ENCODE results near the gene SLX4. TPM values are rescaled to one million over a fixed set of nuclear protein-coding genes. Genes with fewer than 3 reads are reported as not detected.

SLX4 gene
- total and polyA plus RNA-seq, 2 donors (not counting 3 experiments of a cell fraction or from before 2014, with no cell fraction given) = 2.9 to 8.9 TPM

GRCh38 chr16:3596101-3596861 is 15.1 kb downstream of the SLX4 start:
- TF ChIP-seq, protein P1, sequence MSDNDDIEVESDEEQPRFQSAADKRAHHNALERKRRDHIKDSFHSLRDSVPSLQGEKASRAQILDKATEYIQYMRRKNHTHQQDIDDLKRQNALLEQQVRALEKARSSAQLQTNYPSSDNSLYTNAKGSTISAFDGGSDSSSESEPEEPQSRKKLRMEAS (IDR thresholded peaks at IDR 0.05; ENCODE audit: insufficient read depth, insufficient read length) = no peak
- TF ChIP-seq FOS (IDR thresholded peaks at IDR 0.05; ENCODE audit: borderline replicate concordance, insufficient read depth, low read length) (no peak), EZH2 (IDR thresholded peaks at IDR 0.05; ENCODE audit: borderline replicate concordance, low read depth, low read length, severe bottlenecking) (no peak)
- H3K36me3 ChIP-seq (ENCODE audit: control insufficient read depth in 2 of 2, extremely low read depth in 1 of 2, insufficient read depth in 2 of 2, low read length in 2 of 2) = no peaks in the 10 kb centered on the region
- BruUV-seq (replicated peaks) = no TSS peak
- H3K9me3 ChIP-seq (replicated peaks; ENCODE audit: control insufficient read depth, insufficient read depth, low read length) = no peaks in the 10 kb centered on the region
- DNase-seq (ENCODE audit: low read depth, low spot score) = no peak
- no peaks in the 10 kb centered on the region for H3K79me2 ChIP-seq (ENCODE audit: control insufficient read depth, insufficient read depth, low read length)
- H3K9me1 ChIP-seq (replicated peaks; ENCODE audit: control insufficient read depth, extremely low read depth, insufficient read depth, low read length) = no peaks in the 10 kb centered on the region
- H2AFZ ChIP-seq (ENCODE audit: low read depth, low read length) = no peak overlapping the region
- intact Hi-C loops (cut with micrococcal nuclease) = no loop called here
- no peak overlapping the region for H3K27ac ChIP-seq (ENCODE audit: insufficient read depth, low read depth, low read length)
- ChIA-PET CTCF (no interaction called here), POLR2A (no interaction called here)
- no peak overlapping the region for H3K4me3 ChIP-seq (replicated peaks in 1 of 3; ENCODE audit: insufficient read depth in 1 of 3, low read depth in 1 of 3, low read length in 3 of 3)
- H3K9ac ChIP-seq (replicated peaks; ENCODE audit: extremely low read depth, insufficient read depth, low read length) = no peak overlapping the region
- H3K4me2 ChIP-seq (ENCODE audit: insufficient read depth, low read length) = no peak overlapping the region
- H4K20me1 ChIP-seq (replicated peaks; ENCODE audit: control insufficient read depth, extremely low read depth, insufficient read depth, low read length) = no peaks in the 10 kb centered on the region
- no peaks in the 10 kb centered on the region for H3K27me3 ChIP-seq (ENCODE audit: control insufficient read depth in 2 of 2, insufficient read depth in 2 of 2, low read length in 2 of 2)
- FAIRE-seq = no peak
- H3K4me1 ChIP-seq (ENCODE audit: control insufficient read depth, extremely low read depth, insufficient read depth, low read length) = no peaks in the 10 kb centered on the region
- dilution Hi-C loops (cut with MboI; ENCODE audit: extremely low pct_ligation_motif_present, low sequenced_read_pairs) = no loop called here

DNA sequence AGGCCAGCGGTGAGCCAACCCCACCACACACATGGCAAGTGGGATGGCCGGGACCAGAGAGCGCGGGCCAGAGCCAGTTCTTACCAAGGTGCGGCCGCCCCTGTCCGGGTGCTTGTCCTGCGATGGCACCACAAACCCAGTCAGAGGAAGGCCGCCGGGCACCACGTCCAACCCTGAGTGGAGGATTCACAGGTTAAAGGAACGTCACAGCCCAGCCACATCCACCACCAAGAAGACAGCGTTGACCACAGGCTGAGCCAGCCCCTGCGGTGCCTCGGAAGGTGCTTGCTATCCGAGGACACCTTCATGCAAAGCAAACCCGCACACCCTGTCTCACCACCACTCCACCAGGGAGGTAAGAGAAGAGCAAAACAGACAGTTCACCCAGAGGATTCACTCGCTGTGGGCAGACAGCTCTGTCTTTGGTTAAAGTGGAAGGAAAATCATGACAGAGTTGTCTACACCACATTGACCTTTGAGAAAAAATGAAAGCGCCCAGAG is 15.8 kb downstream of the SLX4 start:
- Histone ChIP-seq H3K27me3 (ENCODE audit: control insufficient read depth in 2 of 2, insufficient read depth in 2 of 2, low read length in 2 of 2) (no peaks in the 10 kb centered on the region), H3K9me1 (replicated peaks; ENCODE audit: control insufficient read depth, extremely low read depth, insufficient read depth, low read length) (no peaks in the 10 kb centered on the region), H2AFZ (ENCODE audit: low read depth, low read length) (no peak overlapping the region), H3K27ac (ENCODE audit: insufficient read depth, low read depth, low read length) (no peak overlapping the region), H3K9ac (replicated peaks; ENCODE audit: extremely low read depth, insufficient read depth, low read length) (no peak overlapping the region), H4K20me1 (replicated peaks; ENCODE audit: control insufficient read depth, extremely low read depth, insufficient read depth, low read length) (no peaks in the 10 kb centered on the region), H3K79me2 (ENCODE audit: control insufficient read depth, insufficient read depth, low read length) (no peaks in the 10 kb centered on the region), H3K36me3 (ENCODE audit: control insufficient read depth in 2 of 2, extremely low read depth in 1 of 2, insufficient read depth in 2 of 2, low read length in 2 of 2) (no peaks in the 10 kb centered on the region), H3K4me3 (replicated peaks in 1 of 3; ENCODE audit: insufficient read depth in 1 of 3, low read depth in 1 of 3, low read length in 3 of 3) (no peak overlapping the region), H3K4me1 (ENCODE audit: control insufficient read depth, extremely low read depth, insufficient read depth, low read length) (no peaks in the 10 kb centered on the region), H3K4me2 (ENCODE audit: insufficient read depth, low read length) (no peak overlapping the region), H3K9me3 (replicated peaks; ENCODE audit: control insufficient read depth, insufficient read depth, low read length) (no peaks in the 10 kb centered on the region)
- intact Hi-C loops (cut with micrococcal nuclease) (no loop called here), dilution Hi-C loops (cut with MboI; ENCODE audit: extremely low pct_ligation_motif_present, low sequenced_read_pairs) (no loop called here)
- FAIRE-seq = no peak
- BruUV-seq (replicated peaks) = no TSS peak
- no peak for DNase-seq (ENCODE audit: low read depth, low spot score)
- CTCF ChIA-PET = no interaction called here
- POLR2A ChIA-PET = no interaction called here
- TF ChIP-seq EZH2 (IDR thresholded peaks at IDR 0.05; ENCODE audit: borderline replicate concordance, low read depth, low read length, severe bottlenecking) (no peak), JUN (IDR thresholded peaks at IDR 0.05; ENCODE audit: borderline replicate concordance, insufficient read depth, insufficient read length, low read depth) (no peak), GATA2 (IDR thresholded peaks at IDR 0.05; ENCODE audit: insufficient read depth, insufficient read length, low read depth, low read length) (no peak), MYC (IDR thresholded peaks at IDR 0.05; ENCODE audit: low read depth, low read length) (no peak), FOS (IDR thresholded peaks at IDR 0.05; ENCODE audit: borderline replicate concordance, insufficient read depth, low read length) (no peak), POLR2A (IDR thresholded peaks at IDR 0.05; ENCODE audit: low read depth, low read length) (no peak), POLR2AphosphoS5 (IDR thresholded peaks at IDR 0.05; ENCODE audit: insufficient read depth, low read depth, low read length) (no peak)
- TF ChIP-seq, protein P1 (IDR thresholded peaks at IDR 0.05; ENCODE audit: insufficient read depth, insufficient read length) = no peak
- TF ChIP-seq, protein P2, sequence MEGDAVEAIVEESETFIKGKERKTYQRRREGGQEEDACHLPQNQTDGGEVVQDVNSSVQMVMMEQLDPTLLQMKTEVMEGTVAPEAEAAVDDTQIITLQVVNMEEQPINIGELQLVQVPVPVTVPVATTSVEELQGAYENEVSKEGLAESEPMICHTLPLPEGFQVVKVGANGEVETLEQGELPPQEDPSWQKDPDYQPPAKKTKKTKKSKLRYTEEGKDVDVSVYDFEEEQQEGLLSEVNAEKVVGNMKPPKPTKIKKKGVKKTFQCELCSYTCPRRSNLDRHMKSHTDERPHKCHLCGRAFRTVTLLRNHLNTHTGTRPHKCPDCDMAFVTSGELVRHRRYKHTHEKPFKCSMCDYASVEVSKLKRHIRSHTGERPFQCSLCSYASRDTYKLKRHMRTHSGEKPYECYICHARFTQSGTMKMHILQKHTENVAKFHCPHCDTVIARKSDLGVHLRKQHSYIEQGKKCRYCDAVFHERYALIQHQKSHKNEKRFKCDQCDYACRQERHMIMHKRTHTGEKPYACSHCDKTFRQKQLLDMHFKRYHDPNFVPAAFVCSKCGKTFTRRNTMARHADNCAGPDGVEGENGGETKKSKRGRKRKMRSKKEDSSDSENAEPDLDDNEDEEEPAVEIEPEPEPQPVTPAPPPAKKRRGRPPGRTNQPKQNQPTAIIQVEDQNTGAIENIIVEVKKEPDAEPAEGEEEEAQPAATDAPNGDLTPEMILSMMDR (IDR thresholded peaks at IDR 0.05; ENCODE audit: extremely low read depth in 1 of 2, insufficient read depth in 1 of 2, low read depth in 1 of 2, low read length in 2 of 2) = no peak
